Panc1 (cell line): ENCODE data around the gene AOC2. TPM values are rescaled to one million over a fixed set of nuclear protein-coding genes. Genes with fewer than 3 reads are reported as not detected.

ENCODE experiments used
- ATAC-seq: fragments of 200-7000 bp; cut with Tn5 transposase; 2 replicates; pipeline ENCODE4 v1.9.1; 2020; ENCODE audit warnings: mild to moderate bottlenecking, moderate library complexity
- BruUV-seq: library from RNA; stranded (reverse); fragments of 400-500 nt; replicated peaks from 2 replicates; lab custom pipeline; 2021; lab: Mats Ljungman, UMichigan
- CTCF ChIA-PET: fragments of 300-600 bp; sonication (Branson Sonifier 250); formaldehyde crosslinking; loops from one replicate; lab custom pipeline; 2022; ENCODE audit warnings: antibody characterized with exemption; lab: Charles Lee
- POLR2A ChIA-PET: fragments of 300-600 bp; sonication (Branson Sonifier 250); formaldehyde crosslinking; loops from one replicate; lab custom pipeline; 2022; ENCODE audit warnings: antibody characterized with exemption; lab: Charles Lee
- DNase-seq: peaks from one replicate; pipeline ENCODE4 v3.0.0-alpha.2; 2010; ENCODE audit warnings: low read depth, low spot score
- H3K27ac ChIP-seq: 2 replicates; pipeline ENCODE4 v1.5.1; 2011; ENCODE audit warnings: mild to moderate bottlenecking, low read length, inconsistent platforms
- H3K27me3 ChIP-seq: fragments of 200-500 bp; sonication (Bioruptor generic); 2 replicates; pipeline ENCODE4 v1.6.0; 2014; ENCODE audit warnings: low read length, inconsistent platforms; ENCODE audit not compliant: control insufficient read depth, insufficient read depth
- H3K36me3 ChIP-seq: fragments of 200-500 bp; sonication (Bioruptor generic); 2 replicates; pipeline ENCODE4 v1.5.1; 2014; ENCODE audit warnings: inconsistent platforms, mild to moderate bottlenecking, low read length, moderate library complexity; ENCODE audit not compliant: control insufficient read depth, insufficient read depth
- H3K4me1 ChIP-seq: 2 replicates; pipeline ENCODE4 v1.5.1; 2011; ENCODE audit warnings: inconsistent platforms, mild to moderate bottlenecking, low read length, moderate library complexity; ENCODE audit not compliant: control insufficient read depth, insufficient read depth
- H3K4me3 ChIP-seq, 2 experiments: 2 replicates each; pipeline ENCODE4 v1.5.1; 2011 to 2012; ENCODE audit warnings: low read depth in 2 of 2, low read length in 2 of 2, mild to moderate bottlenecking in 2 of 2, inconsistent platforms in 1 of 2, moderate library complexity in 1 of 2
- H3K9me3 ChIP-seq: fragments of 200-500 bp; sonication (Bioruptor generic); 2 replicates; pipeline ENCODE4 v1.5.1; 2014; ENCODE audit warnings: low read depth, mild to moderate bottlenecking, inconsistent platforms, low read length, moderate library complexity; ENCODE audit not compliant: control insufficient read depth, insufficient read depth
- POLR2AphosphoS5 ChIP-seq: IDR thresholded peaks from 2 replicates; pipeline ENCODE4 v1.6.1; 2012; ENCODE audit warnings: mild to moderate bottlenecking, low read depth, low read length, moderate library complexity
- SIN3A ChIP-seq: IDR thresholded peaks from 2 replicates; pipeline ENCODE4 v1.6.1; 2012; ENCODE audit warnings: low read depth, mild to moderate bottlenecking, low read length, moderate library complexity, borderline replicate concordance; ENCODE audit not compliant: insufficient read depth
- TCF7L2 ChIP-seq: IDR thresholded peaks from 2 replicates; pipeline ENCODE4 v1.6.1; 2011; ENCODE audit warnings: mild to moderate bottlenecking, low read depth, low read length, inconsistent platforms
- in situ Hi-C: cut with HindIII; loops from 2 replicates; pipeline ENCODE4 v1.10.0; 2016; ENCODE audit warnings: low sequenced_read_pairs, low pct_unique_long_range_greater_than_20kb
- intact Hi-C: fragments of 100-400 bp; cut with micrococcal nuclease; formaldehyde crosslinking; loops from one replicate; pipeline ENCODE4 v1.10.0; 2022; ENCODE audit not compliant: unreplicated experiment
- total RNA-seq: library from RNA; stranded (reverse); gene quantifications from one replicate; pipeline ENCODE4 v1.2.1, GENCODE V29; 2021; ENCODE audit not compliant: unreplicated experiment
- TF ChIP-seq, protein P1 (sequence below): fragments of 450-650 bp; IDR thresholded peaks from 2 replicates; pipeline ENCODE4 v1.5.1; 2017; ENCODE audit warnings: mild to moderate bottlenecking
- TF ChIP-seq, protein P2 (sequence below), 2 experiments: IDR thresholded peaks; 2 replicates each; pipeline ENCODE4 v1.6.1; 2011 to 2012; ENCODE audit warnings: low read depth in 2 of 2, control low read depth in 1 of 2, low read length in 1 of 2, mild to moderate bottlenecking in 1 of 2, moderate library complexity in 1 of 2; ENCODE audit not compliant: insufficient read depth in 1 of 2

Gene AOC2
- total RNA-seq, 1 experiment from 2014 or later: 0.85 TPM

DNA sequence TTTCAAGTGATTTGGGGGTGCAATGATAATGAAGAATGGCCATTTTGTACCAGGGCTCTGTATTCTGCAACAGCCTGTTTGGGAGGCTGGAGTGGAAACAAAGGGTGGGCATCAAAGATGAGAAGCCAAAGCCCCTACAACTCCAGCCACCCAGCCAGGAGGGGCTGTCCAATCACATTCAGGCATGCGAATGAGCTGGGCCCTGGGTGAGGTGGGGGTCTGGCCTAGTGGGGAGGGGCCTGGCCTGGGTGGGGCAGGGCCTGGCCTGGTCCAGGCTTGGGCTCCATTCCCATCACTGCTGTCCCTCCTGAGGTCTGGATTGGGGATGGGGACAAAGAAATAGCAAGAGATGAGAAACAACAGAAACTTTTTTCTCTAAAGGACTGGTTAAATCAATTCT is 13.0 kb downstream of the AOC2 start:
- BruUV-seq: no TSS peak
- no peak for TF ChIP-seq SIN3A
- in situ Hi-C loops (no loop called here), intact Hi-C loops (no loop called here)
- CTCF ChIA-PET: no interaction called here
- Histone ChIP-seq H3K9me3 (no peaks in the 10 kb centered on the region), H3K4me3 (no peak overlapping the region), H3K36me3 (no peaks in the 10 kb centered on the region), H3K27ac (no peak overlapping the region), H3K27me3 (no peaks in the 10 kb centered on the region), H3K4me1 (no peaks in the 10 kb centered on the region)
- POLR2A ChIA-PET: interaction anchor here (0.5 kb wide), 1 partner anchor 132 kb away, joined by 3 read pairs; no protein-coding TSS in a partner anchor
- DNase-seq (no peak), ATAC-seq (no peak)

DNA sequence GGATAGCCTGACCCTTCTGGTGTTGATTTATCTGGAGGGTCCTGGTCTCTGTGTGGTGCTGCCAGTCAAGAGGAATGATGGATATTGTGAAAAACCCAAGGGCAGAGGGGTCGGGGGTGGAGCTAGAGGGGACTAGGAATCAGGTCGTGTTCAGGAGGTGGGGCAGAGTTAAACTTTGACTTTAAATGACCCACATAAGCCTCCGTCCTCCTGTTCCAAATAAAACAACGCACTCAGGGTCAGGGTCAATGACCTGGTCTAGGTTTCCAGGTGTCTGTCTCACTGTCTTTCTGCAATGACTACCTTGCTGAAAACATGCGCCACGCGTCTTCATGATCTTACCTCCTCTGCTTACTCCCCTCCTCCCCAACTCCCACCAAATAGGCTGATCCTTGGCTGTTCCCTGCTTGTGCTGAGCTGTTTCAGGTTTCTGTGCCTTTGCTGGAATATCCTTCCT is 21.3 kb downstream of the AOC2 start:
- intact Hi-C loops (no loop called here), in situ Hi-C loops (no loop called here)
- DNase-seq: no peak
- Histone ChIP-seq H3K4me1 (no peaks in the 10 kb centered on the region), H3K9me3 (no peaks in the 10 kb centered on the region), H3K27me3 (no peaks in the 10 kb centered on the region), H3K4me3 (no peak overlapping the region), H3K27ac (no peak overlapping the region), H3K36me3 (no peaks in the 10 kb centered on the region)
- TF ChIP-seq SIN3A: no peak
- TF ChIP-seq POLR2AphosphoS5: no peak
- TF ChIP-seq, protein P1, sequence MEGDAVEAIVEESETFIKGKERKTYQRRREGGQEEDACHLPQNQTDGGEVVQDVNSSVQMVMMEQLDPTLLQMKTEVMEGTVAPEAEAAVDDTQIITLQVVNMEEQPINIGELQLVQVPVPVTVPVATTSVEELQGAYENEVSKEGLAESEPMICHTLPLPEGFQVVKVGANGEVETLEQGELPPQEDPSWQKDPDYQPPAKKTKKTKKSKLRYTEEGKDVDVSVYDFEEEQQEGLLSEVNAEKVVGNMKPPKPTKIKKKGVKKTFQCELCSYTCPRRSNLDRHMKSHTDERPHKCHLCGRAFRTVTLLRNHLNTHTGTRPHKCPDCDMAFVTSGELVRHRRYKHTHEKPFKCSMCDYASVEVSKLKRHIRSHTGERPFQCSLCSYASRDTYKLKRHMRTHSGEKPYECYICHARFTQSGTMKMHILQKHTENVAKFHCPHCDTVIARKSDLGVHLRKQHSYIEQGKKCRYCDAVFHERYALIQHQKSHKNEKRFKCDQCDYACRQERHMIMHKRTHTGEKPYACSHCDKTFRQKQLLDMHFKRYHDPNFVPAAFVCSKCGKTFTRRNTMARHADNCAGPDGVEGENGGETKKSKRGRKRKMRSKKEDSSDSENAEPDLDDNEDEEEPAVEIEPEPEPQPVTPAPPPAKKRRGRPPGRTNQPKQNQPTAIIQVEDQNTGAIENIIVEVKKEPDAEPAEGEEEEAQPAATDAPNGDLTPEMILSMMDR: no peak
- no peak for TF ChIP-seq TCF7L2
- TF ChIP-seq, protein P2, sequence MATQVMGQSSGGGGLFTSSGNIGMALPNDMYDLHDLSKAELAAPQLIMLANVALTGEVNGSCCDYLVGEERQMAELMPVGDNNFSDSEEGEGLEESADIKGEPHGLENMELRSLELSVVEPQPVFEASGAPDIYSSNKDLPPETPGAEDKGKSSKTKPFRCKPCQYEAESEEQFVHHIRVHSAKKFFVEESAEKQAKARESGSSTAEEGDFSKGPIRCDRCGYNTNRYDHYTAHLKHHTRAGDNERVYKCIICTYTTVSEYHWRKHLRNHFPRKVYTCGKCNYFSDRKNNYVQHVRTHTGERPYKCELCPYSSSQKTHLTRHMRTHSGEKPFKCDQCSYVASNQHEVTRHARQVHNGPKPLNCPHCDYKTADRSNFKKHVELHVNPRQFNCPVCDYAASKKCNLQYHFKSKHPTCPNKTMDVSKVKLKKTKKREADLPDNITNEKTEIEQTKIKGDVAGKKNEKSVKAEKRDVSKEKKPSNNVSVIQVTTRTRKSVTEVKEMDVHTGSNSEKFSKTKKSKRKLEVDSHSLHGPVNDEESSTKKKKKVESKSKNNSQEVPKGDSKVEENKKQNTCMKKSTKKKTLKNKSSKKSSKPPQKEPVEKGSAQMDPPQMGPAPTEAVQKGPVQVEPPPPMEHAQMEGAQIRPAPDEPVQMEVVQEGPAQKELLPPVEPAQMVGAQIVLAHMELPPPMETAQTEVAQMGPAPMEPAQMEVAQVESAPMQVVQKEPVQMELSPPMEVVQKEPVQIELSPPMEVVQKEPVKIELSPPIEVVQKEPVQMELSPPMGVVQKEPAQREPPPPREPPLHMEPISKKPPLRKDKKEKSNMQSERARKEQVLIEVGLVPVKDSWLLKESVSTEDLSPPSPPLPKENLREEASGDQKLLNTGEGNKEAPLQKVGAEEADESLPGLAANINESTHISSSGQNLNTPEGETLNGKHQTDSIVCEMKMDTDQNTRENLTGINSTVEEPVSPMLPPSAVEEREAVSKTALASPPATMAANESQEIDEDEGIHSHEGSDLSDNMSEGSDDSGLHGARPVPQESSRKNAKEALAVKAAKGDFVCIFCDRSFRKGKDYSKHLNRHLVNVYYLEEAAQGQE (IDR thresholded peaks at IDR 0.05; ENCODE audit: insufficient read depth in 1 of 2, low read depth in 2 of 2, low read length in 1 of 2): no peak
- ChIA-PET POLR2A (no interaction called here), CTCF (no interaction called here)
- ATAC-seq: no peak
- no TSS peak for BruUV-seq

DNA sequence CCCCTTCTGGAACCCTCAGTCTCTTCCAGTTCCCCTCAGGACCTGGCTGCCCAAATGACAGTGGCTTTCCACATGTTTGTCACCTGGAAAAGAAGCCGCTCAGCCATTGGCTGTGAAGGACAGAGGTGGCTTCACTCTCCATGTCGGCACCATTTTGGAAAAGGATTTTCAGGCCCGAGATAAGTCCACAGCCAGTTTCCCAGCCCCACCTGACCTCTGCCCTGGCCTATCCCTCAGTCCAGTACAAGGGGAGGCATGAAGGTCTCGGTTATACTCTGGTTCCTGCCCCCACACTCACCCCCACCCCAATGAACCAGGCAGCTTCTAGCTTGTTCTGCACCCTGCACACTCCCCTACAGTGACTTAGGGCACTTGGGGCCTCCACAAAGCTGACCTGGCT is 21.8 kb downstream of the AOC2 start:
- intact Hi-C loops: no loop called here
- ChIA-PET CTCF (no interaction called here), POLR2A (no interaction called here)
- ATAC-seq: no peak
- no peaks in the 10 kb centered on the region for H3K27me3 ChIP-seq
- no peak overlapping the region for H3K4me3 ChIP-seq
- DNase-seq: no peak
- no peaks in the 10 kb centered on the region for H3K36me3 ChIP-seq
- no peak overlapping the region for H3K27ac ChIP-seq
- in situ Hi-C loops: no loop called here
- TF ChIP-seq, protein P2 (IDR thresholded peaks at IDR 0.05; ENCODE audit: insufficient read depth in 1 of 2, low read depth in 2 of 2, low read length in 1 of 2): no peak
- no peak for TF ChIP-seq TCF7L2
- TF ChIP-seq SIN3A: no peak
- no peak for TF ChIP-seq POLR2AphosphoS5
- TF ChIP-seq, protein P1: no peak
- H3K9me3 ChIP-seq: no peaks in the 10 kb centered on the region
- H3K4me1 ChIP-seq: no peaks in the 10 kb centered on the region
- BruUV-seq: no TSS peak
